Measurements from ENCODE around the gene MED14.
"Not testable (repeated sequence)": the region's sequence is repeated elsewhere in the genome, so short reads cannot be mapped to it uniquely, and the experiment has no call there.

The MED14 gene
- total RNA-seq = 40.9 to 90.8 (median 63.0) reads per million in 4 experiments

- DNase-seq = peak; percentile 83
Observed at GRCh38 chrX:40735325-40736169, at the start of gene MED14. TSS of gene MED14 (minus strand) at chrX:40735542. CDS start at chrX:40735412, 130 bp downstream.

GRCh38 chrX:40784516-40785151 lies 49.3 kb upstream of the MED14 start:
- DNase-seq = no peak

GRCh38 chrX:40782644-40783259 lies 47.4 kb upstream of the MED14 start:
- DNase-seq = not testable (repeated sequence)

GRCh38 chrX:40780951-40781350 lies 45.6 kb upstream of the MED14 start:
- DNase-seq = no peak

GRCh38 chrX:40780082-40780481 lies 44.7 kb upstream of the MED14 start:
- no peak for DNase-seq

- DNase-seq = no peak
Observed at GRCh38 chrX:40778861-40779575, 43.7 kb upstream of the MED14 start.

- no peak for DNase-seq
Observed at GRCh38 chrX:40773809-40774208, 38.5 kb upstream of the MED14 start.

- no peak for DNase-seq
Observed at GRCh38 chrX:40773188-40773587, 37.8 kb upstream of the MED14 start.

- no peak for DNase-seq
Observed at GRCh38 chrX:40772290-40772689, 36.9 kb upstream of the MED14 start.

- no peak for DNase-seq
Observed at GRCh38 chrX:40761762-40762161, 26.4 kb upstream of the MED14 start.

GRCh38 chrX:40759374-40759773 lies 24.0 kb upstream of the MED14 start:
- DNase-seq = no peak

- no peak for DNase-seq
Observed at GRCh38 chrX:40757058-40757457, 21.7 kb upstream of the MED14 start.

GRCh38 chrX:40755291-40756249 lies 20.2 kb upstream of the MED14 start:
- no peak for DNase-seq

- no peak for DNase-seq
Observed at GRCh38 chrX:40749681-40750494, 14.5 kb upstream of the MED14 start.

GRCh38 chrX:40748977-40749376 lies 13.6 kb upstream of the MED14 start:
- DNase-seq = no peak

- DNase-seq = no peak
Observed at GRCh38 chrX:40746521-40746920, 11.2 kb upstream of the MED14 start.

GRCh38 chrX:40736170-40736505 lies 796 bp upstream of the MED14 start:
- DNase-seq = no peak

- DNase-seq = peak; percentile 11
Observed at GRCh38 chrX:40734971-40735324, 394 bp downstream of the MED14 start.

- DNase-seq = no peak
Observed at GRCh38 chrX:40733706-40734105, 1.6 kb downstream of the MED14 start.

GRCh38 chrX:40732499-40732898 lies 2.8 kb downstream of the MED14 start:
- DNase-seq = not testable (repeated sequence)
